Middle frontal gyrus (tissue), 1 donor: ENCODE results near the gene RASL11B.

ENCODE experiments used
- DNase-seq: peaks from one replicate; pipeline ENCODE4 v3.0.0-alpha.2; 2015; ENCODE audit warnings: low spot score; ENCODE audit errors: extremely low spot score

The RASL11B gene

DNA sequence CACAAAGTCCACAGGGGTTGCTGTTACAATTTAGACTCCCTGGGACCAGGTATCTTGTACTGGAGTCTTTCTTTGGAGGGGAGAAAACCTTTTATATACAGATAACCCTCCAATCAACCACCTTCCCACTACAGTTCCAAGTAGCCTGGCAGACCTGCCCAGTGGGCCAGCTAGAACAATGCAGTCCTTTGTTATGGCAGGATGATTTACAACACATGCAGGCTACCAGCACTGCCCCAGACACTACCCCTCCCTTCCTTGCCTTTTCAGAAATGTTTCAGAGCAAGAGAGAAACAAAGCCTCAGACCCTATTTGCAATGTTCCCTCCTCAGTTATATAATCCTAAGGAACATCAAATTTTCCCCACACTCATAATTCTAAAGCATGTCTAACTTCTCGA lies 11.1 kb downstream of the RASL11B start:
- no peak for DNase-seq

DNA sequence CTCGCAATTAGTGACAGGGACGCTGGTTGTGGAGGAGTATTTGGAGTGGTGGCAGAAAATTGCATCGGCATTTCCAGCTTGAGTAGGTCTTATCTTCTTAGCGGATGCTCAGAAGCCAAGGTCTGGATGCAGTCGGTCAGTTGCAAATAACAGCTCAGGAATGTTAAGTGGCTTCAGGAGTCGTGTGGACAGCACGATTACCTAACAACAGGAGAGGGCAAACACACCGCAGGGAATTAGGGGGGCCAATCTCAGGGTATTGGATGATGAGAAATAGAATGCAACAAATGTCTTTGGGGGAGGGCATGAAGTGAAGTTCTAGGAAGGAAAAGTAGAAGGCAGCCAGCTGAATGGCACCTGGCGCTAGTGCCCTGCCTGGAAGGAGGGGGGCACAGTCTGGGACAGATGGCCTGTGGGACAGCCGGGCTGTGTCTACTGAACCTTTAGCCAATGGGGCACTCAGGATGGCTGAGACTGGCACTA lies 11.8 kb downstream of the RASL11B start:
- no peak for DNase-seq

DNA sequence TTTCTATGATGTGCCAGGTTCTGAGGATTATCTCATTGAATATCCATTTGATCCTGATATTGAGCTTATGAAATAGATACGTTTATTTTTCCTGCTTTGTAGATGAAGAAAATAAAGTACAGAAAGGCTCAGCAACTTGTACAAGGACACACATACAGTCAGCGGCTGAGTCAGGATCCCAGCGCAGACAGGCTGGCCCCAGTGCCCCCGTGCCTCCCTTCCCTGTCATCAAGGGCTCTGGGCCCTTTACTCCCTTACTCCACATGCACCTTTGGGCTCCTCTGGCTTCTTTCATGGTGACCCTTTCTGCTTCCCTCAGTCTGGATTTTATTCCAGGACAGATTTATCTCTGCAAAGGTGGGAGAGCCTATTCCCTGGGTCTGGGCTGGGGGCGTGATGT lies 12.8 kb downstream of the RASL11B start:
- no peak for DNase-seq

DNA sequence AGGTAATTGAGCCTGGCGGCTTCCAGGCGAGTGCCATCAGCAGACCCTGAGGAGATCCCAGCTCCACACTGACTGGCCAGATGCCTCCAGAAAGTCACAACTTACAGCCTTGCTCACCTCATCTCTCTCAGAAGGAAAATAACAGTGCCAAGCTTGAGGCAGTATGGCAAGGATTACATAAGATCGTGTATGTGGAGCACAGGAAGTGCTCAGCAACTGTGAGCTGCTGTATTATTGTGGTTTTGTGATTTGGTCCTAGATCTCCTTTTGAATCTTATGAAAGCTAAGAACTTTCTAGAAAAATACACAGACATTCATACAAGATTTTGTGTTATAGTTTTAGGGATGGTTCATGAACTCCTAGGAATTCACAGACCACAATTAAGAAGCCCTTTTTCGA lies 14.0 kb downstream of the RASL11B start:
- DNase-seq, result no peak

DNA sequence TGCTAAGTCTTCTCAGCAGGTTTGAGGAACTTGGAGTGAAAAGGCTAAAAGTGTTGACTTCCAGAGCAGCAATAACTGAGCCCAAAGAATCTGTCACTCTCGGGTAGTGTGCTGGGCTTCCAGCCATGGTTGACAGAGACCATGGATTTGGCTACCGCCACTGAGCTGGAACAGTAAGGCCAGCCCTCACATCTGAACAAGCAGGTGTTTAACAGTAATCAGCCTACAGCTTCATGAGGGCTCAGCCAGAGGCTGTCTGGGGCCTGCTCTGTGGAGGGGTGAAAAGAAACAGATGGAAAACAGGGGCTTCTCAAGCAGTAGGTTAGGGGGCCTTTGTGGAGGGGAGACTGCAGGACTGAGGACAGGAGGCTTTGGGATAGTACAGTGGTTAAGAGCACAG lies 14.9 kb downstream of the RASL11B start:
- no peak for DNase-seq

DNA sequence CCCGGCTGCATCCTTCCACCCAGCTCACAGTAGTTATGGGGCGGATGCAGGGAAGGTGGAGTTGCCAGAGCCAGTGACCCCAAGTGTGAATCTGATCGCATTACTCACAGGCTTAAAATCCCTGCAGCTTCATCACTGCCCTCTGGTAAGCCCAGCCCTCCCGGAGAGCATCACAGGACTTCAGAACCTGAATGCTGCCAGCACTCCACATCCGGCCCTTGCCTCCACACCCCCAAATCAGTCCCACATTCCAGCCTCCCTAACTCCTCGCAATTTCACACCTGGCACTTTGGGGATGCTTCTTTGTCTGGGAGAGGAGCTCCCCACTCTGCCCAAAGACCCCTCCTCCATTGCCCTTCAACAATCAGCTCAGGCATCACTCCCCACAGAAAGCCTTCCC lies 15.6 kb downstream of the RASL11B start:
- DNase-seq, result no peak

DNA sequence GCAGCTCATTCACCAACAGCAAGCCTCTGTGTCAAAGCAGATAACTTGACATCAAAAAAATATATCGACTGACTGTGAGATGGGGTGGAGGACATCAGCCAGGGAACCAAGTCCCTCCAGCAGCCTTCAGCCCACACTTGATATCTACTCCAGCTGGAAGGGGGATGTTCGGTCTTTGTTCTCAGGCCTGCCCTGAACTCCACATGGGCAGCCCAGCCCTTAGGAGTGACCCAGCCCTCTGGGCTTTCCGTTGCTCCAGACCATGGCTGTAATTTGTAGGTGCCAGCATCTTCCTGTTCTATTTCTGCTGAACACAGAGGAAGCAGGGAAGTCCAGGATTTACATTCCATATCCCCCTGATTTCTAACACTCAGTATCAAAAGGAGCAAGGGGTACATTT lies 17.4 kb downstream of the RASL11B start:
- no peak for DNase-seq

DNA sequence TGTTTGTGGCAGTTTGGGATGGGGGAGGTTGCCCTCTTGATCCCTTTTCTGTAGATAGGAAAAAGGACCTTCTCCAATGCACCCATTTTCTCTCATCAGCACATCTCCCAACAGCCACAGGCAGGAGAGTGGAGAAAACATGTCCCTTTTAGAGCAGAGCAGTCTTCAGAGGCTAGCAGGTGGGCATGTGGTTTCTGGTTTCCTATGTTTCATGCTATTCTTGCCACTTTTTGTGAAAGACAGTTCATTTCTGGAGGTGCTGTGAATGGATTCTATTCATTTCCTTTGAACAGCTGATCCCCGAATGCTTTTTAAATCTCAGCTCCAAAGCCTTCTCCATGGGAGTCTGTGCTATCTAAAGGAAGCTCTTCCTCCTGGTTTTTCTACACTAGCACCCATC lies 18.9 kb downstream of the RASL11B start:
- no peak for DNase-seq

DNA sequence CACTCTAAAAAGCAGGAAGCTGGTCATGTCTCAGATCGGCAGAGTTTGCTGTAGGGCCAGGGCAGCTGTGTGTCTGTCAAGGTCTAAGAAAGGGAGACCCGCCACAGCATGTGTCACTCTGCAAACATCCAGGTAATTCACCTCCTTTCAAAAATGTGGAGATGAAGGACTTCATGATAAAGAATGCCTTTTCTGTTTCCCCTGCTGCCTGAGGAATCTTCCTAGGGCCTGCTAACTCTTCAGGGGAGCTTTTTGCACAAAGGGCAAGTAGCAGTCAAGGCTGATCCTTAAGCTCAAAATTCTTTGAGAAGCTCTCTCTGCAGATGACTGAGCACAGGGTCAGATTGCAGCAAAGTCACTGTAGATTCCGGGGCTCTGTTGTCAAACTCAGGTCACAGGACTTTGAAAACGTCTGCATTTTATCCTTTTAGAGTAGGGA lies 21.1 kb downstream of the RASL11B start:
- DNase-seq, result no peak

DNA sequence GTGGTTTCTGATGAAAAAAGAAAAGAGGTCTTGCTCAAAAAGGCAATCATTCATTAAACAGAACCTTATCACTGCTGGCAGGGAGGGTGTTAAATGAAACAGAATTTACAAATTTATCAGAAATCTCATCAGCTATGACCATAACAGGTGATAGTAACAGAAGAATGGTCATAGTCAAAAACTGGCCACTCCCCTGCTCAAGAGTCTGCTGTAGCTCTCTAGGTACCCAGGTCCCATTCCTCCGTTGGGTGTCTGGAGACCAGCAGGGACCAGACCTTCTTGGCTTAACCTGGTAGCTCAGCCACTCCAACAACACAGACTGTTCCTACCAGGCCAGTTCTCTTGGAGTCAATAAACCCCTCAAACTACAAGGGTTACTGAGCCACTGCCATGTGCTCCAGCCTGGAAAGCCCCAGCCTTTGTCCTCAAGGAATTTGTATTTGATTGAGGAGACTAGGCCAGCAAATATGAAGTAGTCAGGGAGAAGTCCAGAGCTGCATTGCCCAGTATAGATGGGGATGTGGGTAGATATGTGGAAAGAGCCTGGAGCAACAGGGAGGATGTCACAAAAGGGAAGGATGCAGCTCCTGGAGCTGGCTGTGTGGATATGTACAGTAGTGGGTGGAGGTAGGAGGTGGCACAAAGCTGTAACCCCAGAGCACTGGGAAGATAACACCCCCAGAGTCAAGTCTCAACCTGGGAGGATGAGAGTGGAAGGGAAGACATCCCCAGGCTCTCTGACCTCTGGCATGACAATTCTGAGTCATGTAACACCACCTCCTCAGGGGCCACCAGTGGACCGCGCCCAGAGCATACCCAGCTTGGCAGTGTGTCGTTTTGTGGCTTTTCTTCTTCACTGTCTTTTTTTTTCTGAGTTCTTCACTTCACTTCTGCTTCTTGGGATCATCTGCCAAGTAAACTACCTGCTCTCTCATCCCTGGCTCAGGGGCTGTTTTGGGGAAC lies 21.9 kb downstream of the RASL11B start:
- no peak for DNase-seq

DNA sequence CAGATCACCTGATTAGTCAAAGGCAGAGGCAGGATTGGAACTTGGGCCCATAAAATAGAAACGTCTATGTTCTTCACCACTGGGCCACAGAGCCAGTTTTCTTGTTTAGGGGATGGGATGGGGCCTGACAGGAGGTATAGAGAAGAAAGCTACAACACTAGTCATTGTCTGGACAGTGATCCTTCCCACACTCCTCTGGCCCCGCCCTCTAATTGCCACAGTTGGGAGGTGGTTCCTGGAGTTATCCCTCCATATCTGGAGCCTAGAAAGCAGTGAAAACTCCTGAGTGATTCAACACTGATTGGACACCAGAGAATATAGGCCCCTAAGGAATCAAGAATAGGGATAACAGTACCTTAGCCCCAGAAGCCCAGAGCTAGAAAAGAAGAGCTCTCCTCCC lies 22.9 kb downstream of the RASL11B start:
- no peak for DNase-seq

DNA sequence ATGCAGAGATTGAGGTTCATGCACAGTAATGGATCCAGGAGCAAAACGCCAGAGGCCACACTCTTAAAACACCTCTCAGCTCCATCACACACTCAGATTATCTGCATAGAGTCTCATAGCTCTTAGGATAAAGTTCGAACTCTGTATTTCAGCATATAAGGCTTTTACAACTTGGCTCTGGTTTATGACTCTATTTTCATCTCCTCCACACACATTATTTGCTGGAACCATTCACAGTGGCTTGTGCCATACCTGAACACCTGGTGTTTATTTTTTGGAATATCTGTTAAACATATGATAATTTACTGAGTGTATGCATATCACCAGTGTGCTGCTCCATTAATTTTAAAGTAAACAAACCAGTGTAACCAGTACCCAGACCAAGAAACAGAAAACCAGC lies 27.2 kb downstream of the RASL11B start:
- DNase-seq, result no peak

DNA sequence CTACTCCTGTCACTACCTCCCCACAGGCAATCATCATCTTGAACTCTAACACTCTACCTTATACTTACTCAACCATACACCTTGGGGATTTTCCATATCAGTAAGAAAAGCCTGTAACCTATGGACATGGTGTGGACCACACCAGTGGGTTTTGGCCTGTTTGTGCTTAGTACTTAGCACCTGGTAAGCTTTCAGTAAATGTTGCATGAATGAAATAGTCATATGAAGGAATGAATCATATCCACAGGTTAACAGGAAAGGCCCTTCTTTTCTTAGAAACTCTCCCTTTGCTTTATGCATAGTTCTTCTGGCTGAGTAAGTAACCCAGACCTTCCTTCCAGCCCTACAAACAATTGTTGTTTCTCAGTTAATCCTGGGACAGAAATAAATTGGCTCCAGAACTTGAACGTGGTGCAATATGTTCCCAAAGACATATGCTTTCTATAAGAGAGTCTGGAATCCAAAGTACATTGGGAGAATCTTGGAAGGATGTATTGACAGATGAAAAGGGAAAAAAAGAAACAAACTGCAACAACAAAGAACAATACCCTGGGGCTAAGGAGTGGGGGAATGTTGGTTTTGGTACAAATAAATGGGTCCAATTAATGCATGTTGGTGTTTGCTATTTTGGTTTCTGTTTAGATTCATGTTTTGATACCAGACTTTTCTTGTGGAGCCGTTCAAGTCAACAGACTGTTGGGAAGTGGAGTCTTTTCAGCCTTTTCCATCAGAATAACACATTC lies 27.8 kb downstream of the RASL11B start:
- DNase-seq, result no peak

DNA sequence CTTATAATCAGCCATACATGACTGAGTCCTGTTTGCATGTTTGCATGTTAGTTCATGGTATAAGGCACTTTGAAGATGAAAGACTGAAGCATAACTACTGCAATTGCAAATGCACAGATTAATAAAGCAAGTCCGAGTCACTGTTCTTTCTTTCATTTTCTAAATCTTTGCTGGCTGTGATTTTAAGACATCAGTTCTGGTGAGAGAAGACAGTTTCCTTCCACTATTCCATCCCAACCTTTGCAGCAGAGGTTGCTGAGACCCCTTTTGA lies 28.3 kb downstream of the RASL11B start:
- no peak for DNase-seq

DNA sequence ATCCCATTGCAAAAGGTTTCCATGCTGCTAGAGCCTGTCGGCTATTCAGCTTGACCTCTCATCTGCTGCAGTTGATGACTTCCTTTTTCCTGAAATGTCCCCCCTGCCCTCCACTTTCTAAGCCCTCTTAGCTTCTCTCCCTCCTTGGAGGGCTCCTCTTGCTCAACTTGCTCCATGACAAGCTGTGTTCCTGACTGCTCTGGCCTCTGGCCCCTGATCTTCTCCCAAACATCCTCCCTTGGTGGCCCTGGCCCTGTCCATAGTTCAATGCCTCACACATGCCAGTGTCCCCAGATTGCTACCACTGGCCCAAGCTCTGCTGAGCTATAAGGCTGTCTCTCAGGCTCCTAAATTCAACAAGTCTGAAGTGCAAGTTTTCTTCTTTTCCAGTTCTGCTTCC lies 29.6 kb downstream of the RASL11B start:
- DNase-seq, result no peak

DNA sequence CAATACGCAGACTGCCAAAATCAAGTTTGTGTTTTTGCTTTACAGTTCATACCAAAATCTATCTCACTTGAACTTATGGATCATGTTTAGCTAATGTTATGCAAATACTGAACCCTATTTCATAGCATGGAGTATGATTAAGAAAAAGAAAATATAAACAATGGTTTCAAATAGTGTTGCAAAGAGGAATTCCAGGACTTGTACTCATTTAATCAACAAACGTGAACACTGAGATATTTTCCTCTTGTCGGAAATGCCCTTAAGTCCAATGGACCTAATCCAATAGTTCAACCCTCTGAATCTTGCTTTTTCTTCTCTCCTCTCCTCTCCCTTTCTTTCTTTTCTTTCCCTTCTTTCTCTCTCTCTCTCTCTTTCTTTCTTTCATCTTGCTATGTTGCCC lies 30.8 kb downstream of the RASL11B start:
- DNase-seq, result no peak

DNA sequence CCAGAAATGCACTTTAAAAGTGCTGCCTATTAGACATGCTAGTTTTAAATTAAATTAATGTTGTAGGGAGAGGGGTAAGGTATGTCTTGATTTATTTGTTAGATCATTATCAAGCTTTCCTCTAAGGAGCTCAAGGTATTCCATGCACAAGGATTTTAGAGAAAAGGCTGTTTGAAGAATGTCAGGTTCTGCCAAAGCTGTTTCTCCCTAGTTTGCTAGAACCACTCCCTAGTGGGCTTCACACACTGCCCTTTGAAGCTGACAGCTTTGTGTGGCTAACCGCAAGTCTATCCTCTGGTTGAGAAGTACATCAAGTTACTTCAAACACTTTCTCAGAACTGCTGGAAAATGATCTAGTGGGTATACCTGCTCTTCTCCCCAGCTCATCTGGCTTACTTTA lies 32.3 kb downstream of the RASL11B start:
- DNase-seq, result no peak

DNA sequence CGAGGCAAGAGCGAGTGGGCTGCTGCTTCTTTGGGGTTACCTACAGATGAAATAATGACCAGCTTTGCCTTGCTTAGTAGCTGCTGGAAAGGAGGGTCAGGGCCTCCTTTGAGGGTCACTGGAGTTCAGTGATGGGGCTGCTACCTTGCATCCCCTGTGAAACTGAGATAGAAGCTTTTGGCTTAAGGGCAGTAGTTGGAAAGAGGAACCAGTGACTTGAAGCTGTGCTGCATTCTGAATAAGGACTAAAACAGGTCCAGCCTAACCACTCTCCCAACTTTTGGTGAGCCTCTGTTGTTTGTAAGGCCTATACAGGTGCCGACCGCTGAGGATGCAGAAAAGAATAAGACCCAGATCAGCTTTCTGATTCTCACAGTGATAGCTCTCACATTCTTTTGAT lies 41.2 kb downstream of the RASL11B start:
- no peak for DNase-seq

DNA sequence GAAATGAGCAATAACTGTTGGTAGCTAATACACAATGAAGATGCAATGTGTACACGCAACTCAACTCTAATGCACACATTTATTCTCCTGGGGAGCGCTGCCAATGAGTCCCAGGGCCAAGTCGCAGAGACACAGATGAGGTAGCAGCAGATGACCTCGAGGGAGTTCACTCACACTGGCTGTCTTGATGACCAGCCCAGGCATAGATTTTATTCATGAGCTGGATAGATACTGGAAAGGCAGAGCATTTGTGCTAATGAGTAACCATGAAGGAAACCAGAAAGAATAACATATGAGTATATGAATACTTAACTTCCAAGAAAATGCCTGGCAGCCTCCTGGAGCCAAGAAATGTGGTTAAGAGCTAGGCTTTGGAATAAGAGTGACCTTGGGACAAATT lies 42.3 kb downstream of the RASL11B start:
- DNase-seq, result no peak

DNA sequence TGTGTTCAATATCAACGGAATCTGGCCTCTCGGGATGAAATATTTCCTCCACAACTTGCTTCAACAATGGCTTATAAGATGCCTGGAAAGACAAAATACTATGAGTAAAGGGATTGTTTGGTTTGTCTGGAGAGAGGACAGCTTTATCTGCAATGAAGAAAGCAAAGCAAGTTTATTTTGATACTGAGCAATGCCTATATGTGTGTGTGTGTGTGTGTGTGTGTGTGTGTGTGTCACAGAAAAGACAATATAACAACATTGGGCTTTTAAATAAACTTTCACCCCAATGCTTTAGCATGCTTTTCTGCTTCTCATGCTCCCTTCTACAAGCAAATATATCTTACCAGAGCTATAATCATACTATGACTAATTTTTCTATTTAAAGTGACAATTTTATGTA lies 45.4 kb downstream of the RASL11B start:
- DNase-seq, result no peak

DNA sequence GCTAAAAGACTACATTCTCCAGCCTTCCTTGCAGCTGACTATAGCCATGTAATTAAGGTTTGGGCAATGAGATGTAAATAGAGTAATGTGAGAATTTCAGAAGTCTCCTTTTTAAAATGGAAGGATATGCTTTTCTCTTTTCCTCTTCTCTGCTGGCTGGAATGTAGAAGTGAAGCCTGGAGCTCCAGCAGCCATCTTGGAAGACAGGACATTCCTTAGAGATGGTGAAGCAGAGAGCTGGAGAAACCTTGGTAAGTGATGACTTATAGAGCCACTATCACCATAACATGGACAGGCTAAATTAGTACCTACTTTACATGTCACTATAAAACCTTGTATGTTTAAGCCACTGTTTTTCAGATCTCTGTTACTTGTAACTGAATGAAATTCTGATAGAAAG lies 48.0 kb downstream of the RASL11B start:
- DNase-seq, result no peak

DNA sequence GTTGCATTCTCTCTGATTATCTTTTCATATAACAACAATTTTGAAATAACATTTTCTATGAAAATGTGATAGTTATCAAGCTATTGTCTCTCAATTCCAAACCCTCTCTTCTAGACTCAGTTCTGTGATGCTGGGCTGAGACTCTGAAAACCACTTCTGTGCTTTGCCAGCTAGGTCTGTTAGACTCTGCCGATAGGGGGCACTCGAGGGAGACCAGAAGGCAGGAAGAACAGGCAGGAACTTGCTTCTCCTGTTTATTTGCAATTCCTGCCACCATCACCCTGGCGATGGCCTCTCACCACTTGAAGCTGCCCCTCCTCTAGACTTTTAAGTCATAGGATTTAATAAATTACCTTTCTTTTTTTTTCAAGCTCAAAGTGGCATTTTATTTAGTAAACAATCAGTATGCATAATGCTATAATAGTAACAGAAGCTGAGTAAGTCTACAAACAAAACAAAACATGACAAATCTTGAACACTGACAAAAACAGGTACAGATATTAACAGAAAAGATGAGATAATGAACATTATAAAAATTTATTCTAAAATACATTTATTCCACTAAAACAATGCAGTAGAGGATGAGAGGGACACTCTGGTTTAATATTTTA lies 49.7 kb downstream of the RASL11B start:
- DNase-seq, result no peak
